IMR-90 (cell line): ENCODE measurements around the gene CEP126. TPM values are rescaled to one million over a fixed set of nuclear protein-coding genes. Genes with fewer than 3 reads are reported as not detected.

Experiments used
- ATAC-seq: fragments of 200-7000 bp; cut with Tn5 transposase; 2 replicates; pipeline ENCODE4 v1.9.1; 2020; ENCODE audit warnings: low read depth, mild to moderate bottlenecking, moderate library complexity
- BruUV-seq: library from RNA; stranded (reverse); fragments of 400-500 nt; replicated peaks from 2 replicates; lab custom pipeline; 2021; lab: Mats Ljungman, UMichigan
- CTCF ChIA-PET: fragments of 300-600 bp; formaldehyde crosslinking; extraction: SDS; loops from one replicate; lab custom pipeline; 2021; ENCODE audit warnings: antibody characterized with exemption; lab: Yijun Ruan, JAX
- POLR2A ChIA-PET: fragments of 300-600 bp; sonication (Branson Sonifier 250); formaldehyde crosslinking; loops from one replicate; lab custom pipeline; 2022; ENCODE audit warnings: antibody characterized with exemption; ENCODE audit not compliant: unreplicated experiment; lab: Charles Lee
- DNase-seq: peaks from one replicate; pipeline ENCODE4 v3.0.0; 2013
- H2AFZ ChIP-seq: replicated peaks from 2 replicates; pipeline ENCODE3; 2013; ENCODE audit warnings: low read length, mild to moderate bottlenecking; ENCODE audit not compliant: poor library complexity
- H2AK5ac ChIP-seq: 2 replicates; pipeline ENCODE4 v1.6.1; 2013; ENCODE audit warnings: low read depth, low read length, inconsistent platforms
- H2AK9ac ChIP-seq: replicated peaks from 2 replicates; pipeline ENCODE3; 2013; ENCODE audit warnings: mild to moderate bottlenecking, low read depth, low read length, moderate library complexity; ENCODE audit not compliant: poor library complexity
- H2BK120ac ChIP-seq: 2 replicates; pipeline ENCODE4 v1.6.1; 2013; ENCODE audit warnings: low read depth, low read length, inconsistent platforms
- H2BK15ac ChIP-seq: 3 replicates; pipeline ENCODE4 v1.6.1; 2013; ENCODE audit warnings: low read depth, low read length, inconsistent platforms
- H2BK20ac ChIP-seq: 2 replicates; pipeline ENCODE4 v1.6.1; 2013; ENCODE audit warnings: low read depth, mild to moderate bottlenecking, inconsistent platforms, low read length, moderate library complexity
- H2BK5ac ChIP-seq: 2 replicates; pipeline ENCODE4 v1.6.1; 2013; ENCODE audit warnings: mild to moderate bottlenecking, low read depth, low read length, inconsistent platforms; ENCODE audit not compliant: poor library complexity, severe bottlenecking
- H3K14ac ChIP-seq: replicated peaks from 2 replicates; pipeline ENCODE4 v1.6.1; 2013; ENCODE audit warnings: low read depth, low read length, inconsistent platforms
- H3K18ac ChIP-seq: 2 replicates; pipeline ENCODE4 v1.6.1; 2013; ENCODE audit warnings: low read depth, low read length, control low read depth
- H3K23ac ChIP-seq: 2 replicates; pipeline ENCODE4 v1.6.1; 2013; ENCODE audit warnings: low read depth, low read length, inconsistent platforms
- H3K27ac ChIP-seq: 2 replicates; pipeline ENCODE4 v1.5.1; 2013; ENCODE audit warnings: mild to moderate bottlenecking, control low read depth, low read length; ENCODE audit not compliant: insufficient read depth
- H3K27me3 ChIP-seq: 2 replicates; pipeline ENCODE4 v1.6.1; 2013; ENCODE audit warnings: low read length; ENCODE audit not compliant: control insufficient read depth, insufficient read depth
- H3K36me3 ChIP-seq: 2 replicates; pipeline ENCODE4 v1.6.1; 2013; ENCODE audit warnings: low read length, mixed read lengths; ENCODE audit not compliant: control insufficient read depth, insufficient read depth
- H3K4ac ChIP-seq: 2 replicates; pipeline ENCODE4 v1.6.1; 2013; ENCODE audit warnings: low read depth, low read length, inconsistent platforms
- H3K4me1 ChIP-seq: 2 replicates; pipeline ENCODE4 v1.6.1; 2013; ENCODE audit warnings: low read length, mixed read lengths; ENCODE audit not compliant: control insufficient read depth, insufficient read depth
- H3K4me2 ChIP-seq: 2 replicates; pipeline ENCODE4 v1.6.1; 2013; ENCODE audit warnings: low read depth, mild to moderate bottlenecking, control low read depth, low read length, moderate library complexity
- H3K4me3 ChIP-seq: 2 replicates; pipeline ENCODE4 v1.5.1; 2013; ENCODE audit warnings: low read depth, mild to moderate bottlenecking, control low read depth, low read length, moderate library complexity; ENCODE audit not compliant: insufficient read depth
- H3K56ac ChIP-seq: 2 replicates; pipeline ENCODE4 v1.6.1; 2013; ENCODE audit warnings: low read length, inconsistent platforms; ENCODE audit not compliant: insufficient read depth; ENCODE audit errors: extremely low read depth
- H3K79me1 ChIP-seq, 2 experiments: 2 replicates each; pipeline ENCODE4 v1.6.1; 2013; ENCODE audit warnings: low read length in 2 of 2, inconsistent platforms in 1 of 2, low read depth in 1 of 2
- H3K9ac ChIP-seq: 2 replicates; pipeline ENCODE4 v1.6.1; 2013; ENCODE audit warnings: low read depth, low read length, control low read depth
- H3K9me1 ChIP-seq: 2 replicates; pipeline ENCODE4 v1.6.1; 2013; ENCODE audit warnings: low read length, inconsistent platforms; ENCODE audit not compliant: insufficient read depth
- H3K9me3 ChIP-seq: 2 replicates; pipeline ENCODE4 v1.6.1; 2013; ENCODE audit warnings: low read length; ENCODE audit not compliant: control insufficient read depth, insufficient read depth
- H4K20me1 ChIP-seq: 2 replicates; pipeline ENCODE4 v1.6.1; 2013; ENCODE audit warnings: low read length, inconsistent platforms; ENCODE audit not compliant: insufficient read depth
- H4K5ac ChIP-seq: 2 replicates; pipeline ENCODE4 v1.6.1; 2013; ENCODE audit warnings: mild to moderate bottlenecking, low read depth, low read length, control low read depth
- H4K8ac ChIP-seq, 2 experiments: 2 replicates each; pipeline ENCODE4 v1.6.1; 2013; ENCODE audit warnings: low read depth in 2 of 2, low read length in 2 of 2, control low read depth in 1 of 2, inconsistent platforms in 1 of 2
- H4K91ac ChIP-seq: 2 replicates; pipeline ENCODE4 v1.6.1; 2013; ENCODE audit warnings: low read depth, low read length, inconsistent platforms; ENCODE audit not compliant: insufficient read depth
- BHLHE40 ChIP-seq: fragments of 150-350 bp; IDR thresholded peaks from 2 replicates; pipeline ENCODE4 v1.6.1; 2016; ENCODE audit warnings: mild to moderate bottlenecking, low read depth, low read length
- CHD1 ChIP-seq: IDR thresholded peaks from 2 replicates; pipeline ENCODE4 v1.6.1; 2012; ENCODE audit warnings: low read depth, low read length, improper control_type of control experiment
- FOS ChIP-seq: fragments of 150-350 bp; IDR thresholded peaks from 2 replicates; pipeline ENCODE4 v1.6.1; 2016; ENCODE audit warnings: low read depth, low read length
- MAFK ChIP-seq: IDR thresholded peaks from 2 replicates; pipeline ENCODE4 v1.6.1; 2012; ENCODE audit warnings: low read depth, low read length, improper control_type of control experiment
- MAZ ChIP-seq: IDR thresholded peaks from 2 replicates; pipeline ENCODE4 v1.6.1; 2012; ENCODE audit warnings: low read depth, mild to moderate bottlenecking, low read length, improper control_type of control experiment, moderate library complexity, borderline replicate concordance
- MXI1 ChIP-seq: IDR thresholded peaks from 2 replicates; pipeline ENCODE4 v1.6.1; 2012; ENCODE audit warnings: low read depth, mild to moderate bottlenecking, low read length, moderate library complexity, borderline replicate concordance
- RCOR1 ChIP-seq: IDR thresholded peaks from 2 replicates; pipeline ENCODE4 v1.6.1; 2012; ENCODE audit warnings: mild to moderate bottlenecking, low read length, improper control_type of control experiment; ENCODE audit not compliant: insufficient replicate concordance
- RFX5 ChIP-seq: IDR thresholded peaks from 2 replicates; pipeline ENCODE4 v1.8.0; 2012; ENCODE audit warnings: low read depth, mild to moderate bottlenecking, low read length, moderate library complexity
- WGBS, 2 experiments: methylation state at CpG; one replicate each; pipeline versions ENCODE4 v1.1.5 to v1.1.7; 2013; ENCODE audit warnings: missing lambda C conversion rate in 2 of 2; ENCODE audit not compliant: insufficient read length in 1 of 2; ENCODE audit errors: extremely low coverage in 2 of 2; 5-methylcytosine and 5-hydroxymethylcytosine counted together
- dilution Hi-C: fragments of 300-500 bp; cut with HindIII; formaldehyde crosslinking; loops from one replicate; pipeline ENCODE4 v1.14.3; 2018; ENCODE audit warnings: low sequenced_read_pairs; ENCODE audit not compliant: unreplicated experiment
- in situ Hi-C: fragments of 300-500 bp; cut with MboI; formaldehyde crosslinking; loops from 3 replicates; pipeline ENCODE4 v1.14.3; 2019; ENCODE audit warnings: low sequenced_read_pairs, inconsistent platforms, mixed read lengths
- intact Hi-C: fragments of 100-400 bp; cut with micrococcal nuclease; formaldehyde crosslinking; loops from 2 replicates; pipeline ENCODE4 v1.10.0; 2022
- polyA plus RNA-seq, 3 experiments: library from polyadenylated mRNA; depleted of rRNA; stranded (reverse); fragments of >200 nt; gene quantifications; 2 replicates each; pipeline ENCODE4 v1.2.3, GENCODE V29; 2012; ENCODE audit warnings: low replicate concordance in 1 of 3
- total RNA-seq: library from RNA; depleted of rRNA; stranded (reverse); fragments of >200 nt; gene quantifications from 2 replicates; pipeline ENCODE4 v1.2.3, GENCODE V29; 2012

CEP126 gene
- total and polyA plus RNA-seq, 2 of the 4 experiments (the other 2 are of a cell fraction): 0.72 to 1.4 TPM

DNA sequence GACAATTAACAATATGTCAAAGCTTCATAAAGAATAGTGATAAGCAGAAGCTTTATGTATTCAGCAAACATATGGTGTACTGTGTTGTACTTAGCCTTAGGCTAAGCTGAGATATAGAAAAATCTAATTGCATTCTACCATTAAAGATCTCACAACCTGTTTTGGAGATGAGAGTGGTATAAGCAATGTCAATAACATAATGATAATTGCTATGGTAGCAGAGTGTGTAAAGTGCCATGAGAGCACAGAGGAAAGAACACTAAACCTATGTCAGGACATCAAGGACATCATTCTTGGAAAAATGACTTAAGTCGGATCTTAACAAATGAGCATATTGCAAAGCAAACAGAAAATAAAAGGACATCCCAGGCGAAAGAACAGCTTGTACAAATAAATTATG is 30.1 kb downstream of the CEP126 start:
- Histone ChIP-seq H2BK120ac (no peak overlapping the region), H4K8ac (no peak overlapping the region), H2BK5ac (no peak overlapping the region), H3K56ac (no peak overlapping the region), H3K23ac (no peak overlapping the region), H3K4me2 (no peak overlapping the region), H2AK9ac (no peak overlapping the region), H2AFZ (no peak overlapping the region), H3K4me3 (no peak overlapping the region), H3K36me3 (no peaks in the 10 kb centered on the region), H2BK20ac (no peak overlapping the region), H3K9me1 (no peaks in the 10 kb centered on the region), H3K4ac (no peak overlapping the region), H3K14ac (no peak overlapping the region), H3K9ac (no peak overlapping the region), H2AK5ac (no peak overlapping the region), H3K27me3 (no peaks in the 10 kb centered on the region), H3K79me1 (no peaks in the 10 kb centered on the region), H3K18ac (no peak overlapping the region), H3K4me1 (no peaks in the 10 kb centered on the region), H3K27ac (no peak overlapping the region), H4K91ac (no peak overlapping the region), H4K20me1 (no peaks in the 10 kb centered on the region), H4K5ac (no peak overlapping the region), H3K9me3 (no peaks in the 10 kb centered on the region), H2BK15ac (no peak overlapping the region)
- BruUV-seq: no TSS peak
- ChIA-PET POLR2A (no interaction called here), CTCF (no interaction called here)
- in situ Hi-C loops (no loop called here), intact Hi-C loops (loop anchor here (5.0 kb wide), 1 partner anchor 42 kb away; no protein-coding TSS in a partner anchor), dilution Hi-C loops (no loop called here)
- no CpG with 5 or more reads among the region's 2 CpGs for WGBS, 2 experiments
- ATAC-seq: no peak
- TF ChIP-seq CHD1 (no peak), MAFK (no peak), BHLHE40 (no peak), MXI1 (no peak), RFX5 (no peak), FOS (no peak), MAZ (no peak), RCOR1 (no peak)
- DNase-seq: no peak
